ENCODE data around the gene CDC42BPB. TPM values are rescaled to one million over a fixed set of nuclear protein-coding genes. Genes with fewer than 3 reads are reported as not detected.

The CDC42BPB gene
- total and polyA plus RNA-seq, 2 of the 4 experiments (the other 2 are of a cell fraction): 49.1 to 81.4 TPM

DNA sequence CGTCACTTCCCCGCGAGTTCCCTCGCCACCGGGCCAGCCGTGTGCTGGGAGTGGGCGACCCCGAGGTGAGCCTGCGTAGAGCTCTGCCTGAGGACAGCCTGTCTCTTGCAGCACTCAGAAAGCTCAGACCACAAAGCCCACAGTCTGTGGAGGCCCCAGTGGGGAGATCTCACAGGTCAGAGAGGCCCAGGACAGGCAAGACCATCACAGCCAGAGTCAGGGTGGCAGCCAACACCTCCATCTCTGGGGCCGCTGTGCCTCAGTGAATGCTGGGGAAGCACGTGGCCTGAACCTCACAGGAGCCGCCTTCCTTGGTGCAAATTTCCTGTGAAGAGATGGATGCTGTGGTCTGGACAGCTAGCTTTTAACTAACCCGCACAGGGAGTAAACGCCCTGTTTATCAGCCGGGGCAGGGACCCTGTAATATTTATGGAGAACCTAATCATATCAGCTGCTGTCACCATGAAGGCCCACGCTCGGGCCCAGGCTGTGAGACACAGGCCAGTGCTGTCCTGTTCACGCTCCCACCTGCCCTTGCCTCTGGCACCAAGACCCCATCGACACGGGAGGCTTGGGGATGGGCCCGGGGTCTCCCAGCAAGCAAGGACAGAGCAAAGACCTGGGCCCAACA is 56.9 kb downstream of the CDC42BPB start:
- Histone ChIP-seq H3K4me2 (ENCODE audit: low read depth, low read length) (no peak overlapping the region), H4K5ac (ENCODE audit: low read depth, low read length) (no peak overlapping the region), H2AFZ (replicated peaks; ENCODE audit: low read length, poor library complexity) (no peak overlapping the region), H3K18ac (ENCODE audit: low read depth, low read length) (no peak overlapping the region), H3K79me1 (ENCODE audit: low read depth in 1 of 2, low read length in 2 of 2) (peaks cover 26 to 76% of the 10 kb centered on the region in 2 experiments), H3K4ac (ENCODE audit: low read depth, low read length) (no peak overlapping the region), H3K9me3 (ENCODE audit: control insufficient read depth, insufficient read depth, low read length) (no peaks in the 10 kb centered on the region), H3K4me1 (ENCODE audit: control insufficient read depth, insufficient read depth, low read length) (peaks cover 3% of the 10 kb centered on the region; the same call in 1 of the 2 replicates), H2AK9ac (replicated peaks; ENCODE audit: low read depth, low read length, poor library complexity) (no peak overlapping the region), H3K56ac (ENCODE audit: extremely low read depth, insufficient read depth, low read length) (no peak overlapping the region), H3K23ac (ENCODE audit: low read depth, low read length) (no peak overlapping the region), H4K91ac (ENCODE audit: insufficient read depth, low read depth, low read length) (no peak overlapping the region), H2BK15ac (ENCODE audit: low read depth, low read length) (no peak overlapping the region), H2AK5ac (ENCODE audit: low read depth, low read length) (no peak overlapping the region), H3K9ac (ENCODE audit: low read depth, low read length) (no peak overlapping the region), H3K4me3 (ENCODE audit: insufficient read depth, low read depth, low read length) (no peak overlapping the region), H2BK20ac (ENCODE audit: low read depth, low read length) (no peak overlapping the region), H3K36me3 (ENCODE audit: control insufficient read depth, insufficient read depth, low read length) (peaks cover 43% of the 10 kb centered on the region), H2BK120ac (ENCODE audit: low read depth, low read length) (no peak overlapping the region), H3K9me1 (ENCODE audit: insufficient read depth, low read length) (peaks cover 10% of the 10 kb centered on the region; the same call in 1 of the 2 replicates), H2BK5ac (ENCODE audit: low read depth, low read length, poor library complexity, severe bottlenecking) (no peak overlapping the region), H3K27me3 (ENCODE audit: control insufficient read depth, insufficient read depth, low read length) (no peaks in the 10 kb centered on the region), H3K27ac (ENCODE audit: insufficient read depth, low read length) (no peak overlapping the region), H4K20me1 (ENCODE audit: insufficient read depth, low read length) (peaks cover 20% of the 10 kb centered on the region), H4K8ac (ENCODE audit: low read depth in 2 of 2, low read length in 2 of 2) (no peak overlapping the region), H3K14ac (replicated peaks; ENCODE audit: low read depth, low read length) (no peak overlapping the region)
- no peak for DNase-seq
- in situ Hi-C loops (cut with MboI; ENCODE audit: low sequenced_read_pairs): no loop called here
- ChIA-PET CTCF (no interaction called here), POLR2A (ENCODE audit: unreplicated experiment) (no interaction called here)
- intact Hi-C loops (cut with micrococcal nuclease): no loop called here
- dilution Hi-C loops (cut with HindIII; ENCODE audit: low sequenced_read_pairs, unreplicated experiment): no loop called here
- 94% methylated on average over 7 of the region's 21 CpGs; no CpG with 5 or more reads in 1 of the 2 experiments for WGBS, 2 experiments (ENCODE audit: extremely low coverage in 2 of 2, insufficient read length in 1 of 2)
- no peak for TF ChIP-seq NFE2L2 (IDR thresholded peaks at IDR 0.05; ENCODE audit: low read depth, low read length)
- no peak for TF ChIP-seq MAFK (IDR thresholded peaks at IDR 0.05; ENCODE audit: low read depth, low read length)
- TF ChIP-seq SMC3 (IDR thresholded peaks at IDR 0.05; ENCODE audit: low read depth, low read length): no peak
- TF ChIP-seq FOS (IDR thresholded peaks at IDR 0.05; ENCODE audit: low read depth, low read length): no peak
- TF ChIP-seq, protein P1, sequence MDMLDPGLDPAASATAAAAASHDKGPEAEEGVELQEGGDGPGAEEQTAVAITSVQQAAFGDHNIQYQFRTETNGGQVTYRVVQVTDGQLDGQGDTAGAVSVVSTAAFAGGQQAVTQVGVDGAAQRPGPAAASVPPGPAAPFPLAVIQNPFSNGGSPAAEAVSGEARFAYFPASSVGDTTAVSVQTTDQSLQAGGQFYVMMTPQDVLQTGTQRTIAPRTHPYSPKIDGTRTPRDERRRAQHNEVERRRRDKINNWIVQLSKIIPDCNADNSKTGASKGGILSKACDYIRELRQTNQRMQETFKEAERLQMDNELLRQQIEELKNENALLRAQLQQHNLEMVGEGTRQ (IDR thresholded peaks at IDR 0.05; ENCODE audit: low read depth, low read length): no peak
- no TSS peak for BruUV-seq (replicated peaks)
- no peak for ATAC-seq (ENCODE audit: low read depth)
